GM18861 (cell line): ENCODE measurements around the gene PTTG2.

Experiments
- ATAC-seq: cut with Tn5 transposase; IDR thresholded peaks from one replicate; pipeline ENCODE4 v1.9.1; 2021; ENCODE audit not compliant: unreplicated experiment

Gene PTTG2

GRCh38 chr4:38005637-38006036 is 45.4 kb downstream of the PTTG2 start:
- no peak for ATAC-seq

- ATAC-seq: no peak
These were observed 47.4 kb downstream of the PTTG2 start for GRCh38 chr4:38007645-38008044.

- ATAC-seq: no peak
These were observed 48.4 kb downstream of the PTTG2 start for GRCh38 chr4:38008571-38009021.

GRCh38 chr4:38009421-38009820 is 49.2 kb downstream of the PTTG2 start:
- ATAC-seq: no peak

- no peak for ATAC-seq
These were observed 49.8 kb downstream of the PTTG2 start for GRCh38 chr4:38009949-38010348.
